ENCODE data around the gene NKAIN1. TPM values are rescaled to one million over a fixed set of nuclear protein-coding genes. Genes with fewer than 3 reads are reported as not detected.
"Not testable (repeated sequence)": the region's sequence is repeated elsewhere in the genome, so short reads cannot be mapped to it uniquely, and the experiment has no call there.

The NKAIN1 gene
- 1 to 10 TPM; 1.4 to 4.6 (median 4.0) TPM for total RNA-seq

- no peaks in the 10 kb centered on the region for H3K4me1 ChIP-seq
- peak within 1 kb of the TSS; percentile 43 to 52 (median 50) for H3K4me3 ChIP-seq
- no peaks in the 10 kb centered on the region for H3K9me3 ChIP-seq
- TF ChIP-seq POLR2A (IDR thresholded peaks at IDR 0.05) (peak in 1 of 2 donors; percentile 2), CTCF (IDR thresholded peaks at IDR 0.05 in 4 of 5, conservative IDR thresholded peaks at IDR 0.05 in 1 of 5) (no peak)
- in situ Hi-C loops (cut with MboI; ENCODE audit: low sequenced_read_pairs in 4 of 4), result no loop called here
- H3K27ac ChIP-seq, result no peak within 1 kb of the TSS
- no peaks in the 10 kb centered on the region for H3K36me3 ChIP-seq
- peaks cover 3 to 4% (median 3%) of the 10 kb centered on the region in 3 donors for H3K27me3 ChIP-seq
- DNase-seq, result no peak
- intact Hi-C loops (cut with DNase I; ENCODE audit: low total_unique reads), result no loop called here
- peak; percentile 57 to 72 for ATAC-seq
These were observed at the start of gene NKAIN1 for GRCh38 chr1:31239653-31240241. NKAIN1 (minus strand) TSS chr1:31239887; CDS start chr1:31239547, 340 bp downstream.

DNA sequence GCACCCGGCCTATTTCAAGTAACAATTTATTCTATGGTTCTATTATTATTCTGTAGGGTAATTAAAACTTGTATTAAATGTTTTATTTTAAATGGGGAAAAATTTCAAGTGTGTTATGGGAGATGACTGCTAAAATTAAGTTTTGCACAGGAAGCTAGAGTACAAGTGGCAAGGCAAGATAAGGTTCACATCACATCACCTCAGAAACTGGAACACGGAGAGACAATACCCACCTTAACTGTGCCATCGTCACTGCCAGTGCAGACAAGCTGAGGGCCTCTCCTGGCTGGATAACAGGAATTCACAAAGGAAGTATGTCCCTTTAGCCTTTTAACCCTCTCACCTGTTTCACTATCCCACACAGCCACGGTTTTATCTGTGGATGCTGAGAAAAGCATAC, 49.3 kb upstream of the NKAIN1 start:
- peaks cover 0 to 78% of the 10 kb centered on the region in 2 donors for H3K36me3 ChIP-seq
- in situ Hi-C loops (cut with MboI; ENCODE audit: low sequenced_read_pairs in 4 of 4) (no loop called here), intact Hi-C loops (cut with DNase I; ENCODE audit: low total_unique reads) (no loop called here)
- no peaks in the 10 kb centered on the region for H3K4me1 ChIP-seq
- DNase-seq (no peak), ATAC-seq (no peak)
- H3K27me3 ChIP-seq, result no peaks in the 10 kb centered on the region
- TF ChIP-seq POLR2A (IDR thresholded peaks at IDR 0.05) (no peak), CTCF (IDR thresholded peaks at IDR 0.05 in 4 of 5, conservative IDR thresholded peaks at IDR 0.05 in 1 of 5) (no peak)
- no peak overlapping the region for H3K4me3 ChIP-seq
- H3K27ac ChIP-seq, result no peak overlapping the region
- no peaks in the 10 kb centered on the region for H3K9me3 ChIP-seq

- H3K4me1 ChIP-seq; in situ Hi-C loops (cut with MboI; ENCODE audit: low sequenced_read_pairs in 4 of 4); intact Hi-C loops (cut with DNase I; ENCODE audit: low total_unique reads); H3K27ac ChIP-seq; ATAC-seq; H3K27me3 ChIP-seq; H3K9me3 ChIP-seq; DNase-seq; H3K4me3 ChIP-seq: not testable (repeated sequence)
- H3K36me3 ChIP-seq, result peaks cover 0 to 81% of the 10 kb centered on the region in 2 donors
These were observed 48.1 kb upstream of the NKAIN1 start for GRCh38 chr1:31287791-31288190.

- H3K27ac ChIP-seq; H3K4me3 ChIP-seq; ATAC-seq; H3K4me1 ChIP-seq; in situ Hi-C loops (cut with MboI; ENCODE audit: low sequenced_read_pairs in 4 of 4); H3K9me3 ChIP-seq; DNase-seq; intact Hi-C loops (cut with DNase I; ENCODE audit: low total_unique reads); H3K27me3 ChIP-seq: not testable (repeated sequence)
- H3K36me3 ChIP-seq, result peaks cover 0 to 76% of the 10 kb centered on the region in 2 donors
These were observed 42.7 kb upstream of the NKAIN1 start for GRCh38 chr1:31282426-31282825.

DNA sequence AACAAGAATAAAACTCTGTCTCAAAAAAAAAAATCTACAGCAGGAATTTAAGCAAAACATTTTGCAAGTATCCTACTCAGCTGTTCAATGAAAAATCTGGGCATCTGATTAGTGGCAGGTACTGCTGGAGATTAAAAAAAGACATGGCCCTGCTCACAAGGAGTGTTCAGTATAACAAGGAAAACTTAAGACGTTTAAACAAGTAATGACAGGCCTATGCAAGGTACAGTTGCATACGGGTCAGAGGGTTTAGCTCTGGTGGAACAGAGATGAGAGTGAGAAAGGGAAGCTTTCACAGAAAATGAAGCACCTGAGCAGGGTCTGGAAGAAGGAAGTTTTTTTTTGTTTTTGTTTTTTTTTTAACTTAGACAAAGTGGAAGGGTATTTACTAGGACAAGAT, 33.9 kb upstream of the NKAIN1 start:
- DNase-seq, result no peak
- no peak for TF ChIP-seq CTCF (IDR thresholded peaks at IDR 0.05 in 4 of 5, conservative IDR thresholded peaks at IDR 0.05 in 1 of 5)
- no peak for TF ChIP-seq POLR2A (IDR thresholded peaks at IDR 0.05)
- Histone ChIP-seq H3K4me1 (peaks cover 0 to 10% of the 10 kb centered on the region in 2 donors), H3K27ac (no peak overlapping the region), H3K9me3 (no peaks in the 10 kb centered on the region), H3K4me3 (no peak overlapping the region), H3K27me3 (no peaks in the 10 kb centered on the region), H3K36me3 (peaks cover 0 to 51% of the 10 kb centered on the region in 2 donors)
- no peak for ATAC-seq
- intact Hi-C loops (cut with DNase I; ENCODE audit: low total_unique reads) (no loop called here), in situ Hi-C loops (cut with MboI; ENCODE audit: low sequenced_read_pairs in 4 of 4) (no loop called here)

DNA sequence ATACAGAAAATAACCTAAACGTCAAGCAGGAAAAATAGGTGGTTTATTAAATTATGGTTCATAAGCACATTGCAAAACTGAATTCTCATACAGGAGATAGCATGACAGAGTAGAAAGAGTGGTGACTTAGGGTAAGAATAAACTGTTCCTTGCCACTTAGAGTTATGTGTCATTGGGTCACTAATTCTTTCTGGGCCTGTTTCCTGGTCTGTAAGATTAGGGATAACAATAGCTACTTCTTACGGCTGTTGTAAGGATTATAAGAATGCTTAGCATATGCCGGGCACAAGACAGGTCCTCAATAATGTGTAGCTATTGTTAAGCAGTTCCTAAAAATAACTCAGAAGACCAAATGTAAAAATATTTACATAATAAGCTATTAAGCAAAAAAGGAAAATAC, 32.7 kb upstream of the NKAIN1 start:
- intact Hi-C loops (cut with DNase I; ENCODE audit: low total_unique reads), result no loop called here
- TF ChIP-seq POLR2A (IDR thresholded peaks at IDR 0.05), result no peak
- TF ChIP-seq CTCF (IDR thresholded peaks at IDR 0.05 in 4 of 5, conservative IDR thresholded peaks at IDR 0.05 in 1 of 5), result no peak
- peak in 1 of 2 donors; percentile 52 for ATAC-seq
- H3K4me1 ChIP-seq, result peaks cover 0 to 10% of the 10 kb centered on the region in 2 donors
- DNase-seq, result no peak
- H3K27me3 ChIP-seq, result no peaks in the 10 kb centered on the region
- H3K9me3 ChIP-seq, result no peaks in the 10 kb centered on the region
- H3K4me3 ChIP-seq, result no peak overlapping the region
- in situ Hi-C loops (cut with MboI; ENCODE audit: low sequenced_read_pairs in 4 of 4), result no loop called here
- no peak overlapping the region for H3K27ac ChIP-seq
- H3K36me3 ChIP-seq, result peaks cover 0 to 51% of the 10 kb centered on the region in 2 donors

Data from gastrocnemius medialis (tissue), 4 donors.